ENCODE results near the gene PDF.

DNA sequence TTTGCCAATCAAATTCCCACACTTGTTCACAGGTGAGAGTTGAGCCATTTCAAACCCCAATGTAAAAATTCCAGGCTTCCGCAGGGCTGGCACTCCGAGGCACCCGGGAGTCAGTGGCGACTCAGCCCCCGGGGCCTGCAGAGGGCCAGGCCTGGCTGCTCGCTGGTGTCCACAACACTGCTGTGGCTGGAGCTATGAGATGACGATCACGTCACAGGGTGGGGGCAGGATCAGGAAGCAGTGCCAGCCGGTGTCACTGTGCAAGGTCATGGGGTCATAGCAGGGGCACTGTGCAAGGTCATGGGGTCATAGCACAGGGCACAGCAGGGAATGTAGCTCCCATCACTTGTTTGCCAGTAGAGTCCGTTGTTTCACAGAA, 11.5 kb downstream of the PDF start:
- no peak for TF ChIP-seq POLR2A (IDR thresholded peaks at IDR 0.05)
- TF ChIP-seq, protein P1, sequence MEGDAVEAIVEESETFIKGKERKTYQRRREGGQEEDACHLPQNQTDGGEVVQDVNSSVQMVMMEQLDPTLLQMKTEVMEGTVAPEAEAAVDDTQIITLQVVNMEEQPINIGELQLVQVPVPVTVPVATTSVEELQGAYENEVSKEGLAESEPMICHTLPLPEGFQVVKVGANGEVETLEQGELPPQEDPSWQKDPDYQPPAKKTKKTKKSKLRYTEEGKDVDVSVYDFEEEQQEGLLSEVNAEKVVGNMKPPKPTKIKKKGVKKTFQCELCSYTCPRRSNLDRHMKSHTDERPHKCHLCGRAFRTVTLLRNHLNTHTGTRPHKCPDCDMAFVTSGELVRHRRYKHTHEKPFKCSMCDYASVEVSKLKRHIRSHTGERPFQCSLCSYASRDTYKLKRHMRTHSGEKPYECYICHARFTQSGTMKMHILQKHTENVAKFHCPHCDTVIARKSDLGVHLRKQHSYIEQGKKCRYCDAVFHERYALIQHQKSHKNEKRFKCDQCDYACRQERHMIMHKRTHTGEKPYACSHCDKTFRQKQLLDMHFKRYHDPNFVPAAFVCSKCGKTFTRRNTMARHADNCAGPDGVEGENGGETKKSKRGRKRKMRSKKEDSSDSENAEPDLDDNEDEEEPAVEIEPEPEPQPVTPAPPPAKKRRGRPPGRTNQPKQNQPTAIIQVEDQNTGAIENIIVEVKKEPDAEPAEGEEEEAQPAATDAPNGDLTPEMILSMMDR (IDR thresholded peaks at IDR 0.05): no peak
